Nucleus accumbens (tissue), 56 donors: ENCODE measurements around the gene SIN3B.

ENCODE experiments used
- DNase-seq, 56 donors: peaks; one replicate each; lab custom pipeline; 2025; lab: John Stamatoyannopoulos, UW

The SIN3B gene

DNA sequence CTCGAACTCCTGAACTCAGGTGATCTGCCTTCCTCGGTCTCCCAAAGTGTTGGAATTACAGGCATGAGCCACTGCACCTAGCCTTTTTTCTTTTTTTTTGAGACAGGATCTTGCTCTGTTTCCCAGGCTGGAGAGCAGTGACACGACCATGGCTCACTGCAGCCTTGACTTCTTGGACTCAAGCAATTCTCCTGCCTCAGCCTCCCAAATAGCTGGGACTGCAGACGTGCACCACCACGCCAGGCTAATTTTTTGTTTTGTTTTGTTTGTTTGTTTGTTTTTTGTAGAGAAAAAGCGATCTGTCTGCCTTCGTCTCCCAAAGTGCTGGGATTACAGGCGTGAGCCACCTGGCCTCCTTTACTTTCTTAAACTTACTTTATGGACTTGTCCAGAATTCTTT is 6.5 kb upstream of the SIN3B start:
- no peak for DNase-seq

- DNase-seq: no peak
Observed at GRCh38 chr19:16824658-16825311, 4.4 kb upstream of the SIN3B start.

- peak in 45 of 56 donors; percentile 6 to 71 (median 41) for DNase-seq
Observed at GRCh38 chr19:16825312-16826052, 3.7 kb upstream of the SIN3B start.

- DNase-seq: no peak
Observed at GRCh38 chr19:16829822-16830289, 658 bp downstream of the SIN3B start.

DNA sequence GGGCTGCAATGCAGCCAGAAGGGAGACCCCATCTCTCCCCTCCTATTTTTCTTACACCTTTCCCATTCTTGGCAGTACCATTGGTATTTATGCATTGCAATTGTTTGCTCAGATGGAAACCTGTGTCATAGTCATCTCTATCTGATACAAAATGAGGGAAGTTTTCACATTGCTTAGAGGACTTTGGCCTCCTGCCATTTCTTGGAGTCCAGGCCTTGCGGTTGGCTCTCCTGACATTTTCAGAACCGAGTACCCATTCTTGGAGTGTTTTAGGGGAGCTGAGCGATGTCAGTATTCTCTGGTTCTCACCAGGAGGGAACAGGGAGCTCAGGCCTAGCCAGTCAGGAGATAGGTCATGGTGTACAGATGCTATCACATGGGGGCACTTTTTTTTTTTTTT is 1.5 kb downstream of the SIN3B start:
- DNase-seq: no peak

- DNase-seq: peak in 17 of 56 donors; percentile 4 to 56 (median 29)
Observed at GRCh38 chr19:16831531-16831930, 2.3 kb downstream of the SIN3B start.

GRCh38 chr19:16834747-16835146 is 5.5 kb downstream of the SIN3B start:
- DNase-seq: no peak

GRCh38 chr19:16836115-16837034 is 7.2 kb downstream of the SIN3B start:
- DNase-seq: peak in 1 of 56 donors; percentile 8

DNA sequence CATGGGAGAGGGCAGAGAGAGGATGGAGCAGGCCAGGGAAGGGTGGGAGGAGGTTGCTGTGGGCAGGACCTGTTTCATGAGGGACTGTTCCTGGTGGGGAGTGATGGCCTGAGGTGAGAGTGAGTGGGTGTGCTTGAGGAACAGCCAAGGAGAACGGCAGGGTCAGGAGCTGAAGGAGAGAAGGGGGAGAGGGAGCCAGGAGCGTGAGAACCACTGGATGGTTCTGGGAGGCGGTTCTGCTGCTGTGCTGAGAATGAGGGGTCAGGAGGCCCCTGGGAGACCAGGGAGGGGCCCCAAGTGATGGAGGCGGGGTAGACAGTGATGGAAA is 7.8 kb downstream of the SIN3B start:
- no peak for DNase-seq

DNA sequence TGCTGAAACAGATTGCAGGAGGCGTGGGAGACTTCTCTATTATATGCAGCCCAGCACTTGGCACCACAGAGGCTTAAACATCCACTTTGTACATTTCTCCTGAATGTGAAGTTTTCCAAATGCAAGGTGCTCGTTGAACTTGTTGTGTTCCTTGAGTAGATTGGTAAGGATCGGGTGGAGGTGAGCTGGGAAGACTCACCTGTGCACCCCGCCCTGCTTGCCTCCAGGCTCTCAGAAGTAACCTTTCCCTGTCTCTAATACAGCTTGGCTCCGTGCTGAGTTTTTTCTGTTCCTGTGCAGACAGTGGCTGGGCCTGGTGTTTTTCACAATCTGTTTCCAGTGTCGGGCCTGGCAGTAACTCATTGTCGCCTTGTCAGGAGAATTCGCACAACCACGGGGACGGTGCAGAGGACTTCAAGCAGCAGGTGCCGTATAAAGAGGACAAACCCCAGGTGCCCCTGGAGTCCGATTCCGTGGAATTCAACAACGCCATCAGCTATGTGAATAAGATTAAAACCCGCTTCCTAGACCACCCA is 12.3 kb downstream of the SIN3B start:
- DNase-seq: no peak

- DNase-seq: no peak
Observed at GRCh38 chr19:16846901-16847300, 17.7 kb downstream of the SIN3B start.

GRCh38 chr19:16847430-16847829 is 18.2 kb downstream of the SIN3B start:
- no peak for DNase-seq

GRCh38 chr19:16849168-16849567 is 20.0 kb downstream of the SIN3B start:
- no peak for DNase-seq

DNA sequence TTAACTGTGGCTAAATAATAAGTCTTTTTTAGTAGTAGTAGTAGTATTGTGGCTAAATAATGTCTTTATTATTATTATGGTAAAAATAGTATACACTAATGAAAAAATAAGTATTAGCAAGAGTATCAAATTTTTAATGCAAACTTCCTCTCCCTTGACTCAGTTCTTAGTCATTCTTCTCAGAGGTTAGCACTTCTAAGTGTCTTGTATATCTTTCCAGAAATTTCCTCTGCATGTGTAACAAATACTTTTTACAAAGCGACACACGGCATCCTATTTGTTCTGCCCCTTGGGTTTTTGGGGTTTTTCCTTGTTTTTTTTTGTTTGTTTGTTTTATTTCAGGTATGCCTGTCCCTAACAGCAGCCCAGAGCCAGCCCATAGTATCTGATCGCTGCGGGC is 20.9 kb downstream of the SIN3B start:
- no peak for DNase-seq

GRCh38 chr19:16851031-16851712 is 22.0 kb downstream of the SIN3B start:
- DNase-seq: no peak

GRCh38 chr19:16853066-16853465 is 23.9 kb downstream of the SIN3B start:
- no peak for DNase-seq

DNA sequence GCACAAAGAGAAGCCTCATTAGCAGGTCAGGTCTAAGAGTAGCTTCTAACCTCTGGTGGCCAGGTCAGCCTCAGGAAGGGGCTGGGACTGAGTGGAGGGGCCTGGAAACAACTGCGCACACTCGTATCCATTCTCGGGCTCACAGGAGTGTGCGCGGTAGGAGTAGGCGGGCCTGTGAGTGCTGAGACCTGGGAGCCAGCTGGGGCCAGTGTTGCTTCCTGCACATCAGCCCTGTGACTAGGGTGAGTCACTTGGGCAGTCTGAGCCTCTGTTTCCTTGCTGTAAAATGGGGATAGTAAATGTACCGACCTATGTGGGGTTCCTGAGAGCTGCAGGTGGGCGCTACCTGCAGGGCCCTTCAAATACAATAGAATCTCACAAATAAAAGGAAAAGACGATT is 26.9 kb downstream of the SIN3B start:
- no peak for DNase-seq

DNA sequence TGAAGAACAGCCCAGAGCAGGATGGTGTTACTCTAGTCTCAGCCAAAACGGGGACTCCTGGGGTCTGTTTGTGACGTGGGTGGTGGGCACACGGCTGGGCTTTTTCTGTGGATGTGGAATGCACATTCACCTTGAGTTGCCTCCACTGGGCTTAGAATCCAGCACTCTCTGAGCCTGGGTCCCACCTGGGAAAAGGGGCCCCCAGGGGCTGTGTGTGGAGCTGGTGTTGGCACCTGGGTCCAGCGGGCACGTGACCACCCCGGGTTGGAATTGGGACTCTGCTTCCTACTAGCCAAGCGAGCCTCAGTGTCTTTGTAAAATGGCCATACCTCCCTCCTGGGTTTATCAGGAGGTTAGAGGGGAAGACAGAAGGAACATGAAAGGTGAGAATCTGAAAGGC is 30.4 kb downstream of the SIN3B start:
- DNase-seq: no peak

GRCh38 chr19:16860118-16860517 is 30.9 kb downstream of the SIN3B start:
- DNase-seq: no peak

GRCh38 chr19:16861011-16861410 is 31.8 kb downstream of the SIN3B start:
- no peak for DNase-seq
